ENCODE measurements around the gene BAD.

DNA sequence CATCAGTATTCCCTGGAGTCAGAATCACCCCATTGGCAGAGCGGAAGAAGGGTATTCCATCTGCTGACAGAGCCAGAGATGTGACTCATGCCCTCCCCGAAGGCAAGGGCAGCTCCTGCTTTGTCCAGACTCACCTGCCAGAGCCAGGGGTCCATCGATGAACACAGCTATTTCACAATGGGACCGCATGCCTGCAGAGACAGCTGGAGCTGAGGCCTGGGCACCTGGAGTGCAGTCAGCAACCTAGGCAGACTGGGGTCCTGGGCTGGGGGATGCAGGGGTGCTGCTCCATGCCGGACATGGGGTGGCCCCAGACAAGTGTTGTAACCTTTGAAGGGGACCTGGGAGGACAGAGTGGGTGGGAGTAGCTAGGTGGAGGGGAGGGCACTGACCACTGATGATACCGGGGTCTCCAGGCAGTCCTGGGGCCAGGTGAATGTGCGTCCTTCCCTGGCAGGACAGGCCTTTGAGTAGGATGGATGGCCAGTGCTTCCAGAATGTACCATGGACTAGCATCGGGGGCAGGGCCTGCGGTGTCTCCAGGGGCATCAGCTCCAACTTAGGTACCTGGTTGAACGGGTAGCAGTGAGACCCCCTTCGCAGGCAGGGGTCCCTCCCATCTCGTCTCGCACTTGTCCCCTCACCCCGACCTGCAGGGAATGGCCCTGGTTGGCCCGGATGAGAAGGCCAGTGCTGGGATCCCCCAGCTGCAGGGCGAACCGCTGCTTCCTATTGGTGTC is 60.1 kb downstream of the BAD start:
- no peak for TF ChIP-seq POLR2A (IDR thresholded peaks at IDR 0.05)
- no peak for TF ChIP-seq CTCF (IDR thresholded peaks at IDR 0.05 in 4 of 5, conservative IDR thresholded peaks at IDR 0.05 in 1 of 5)
